ENCODE data around the gene TAS1R2. TPM values are rescaled to one million over a fixed set of nuclear protein-coding genes. Genes with fewer than 3 reads are reported as not detected.

Gene TAS1R2
- total and polyA plus RNA-seq, 2 of the 8 experiments (the other 6 are each of a cell fraction or from before 2014, with no cell fraction given): not detected

GRCh38 chr1:18899363-18900049, 40.0 kb upstream of the TAS1R2 start:
- Histone ChIP-seq H3K36me3 (ENCODE audit: control insufficient read depth in 2 of 4, insufficient read depth in 4 of 4, low read length in 3 of 4) (no peaks in the 10 kb centered on the region), H3K79me2 (ENCODE audit: control insufficient read depth in 1 of 2, insufficient read depth in 2 of 2, low read length in 2 of 2) (no peaks in the 10 kb centered on the region), H4K5ac (ENCODE audit: insufficient read length, low read depth, low read length) (no peak overlapping the region), H3K27ac (ENCODE audit: low read depth, low read length) (no peak overlapping the region), H4K20me1 (replicated peaks in 1 of 2; ENCODE audit: control insufficient read depth in 1 of 2, insufficient read depth in 2 of 2, low read length in 2 of 2) (peaks cover 2 to 7% of the 10 kb centered on the region in 2 experiments), H2BK5ac (ENCODE audit: low read depth, low read length) (no peak overlapping the region), H3K4me1 (replicated peaks in 1 of 4; ENCODE audit: control insufficient read depth in 3 of 4, insufficient read depth in 4 of 4, low read length in 3 of 4) (peaks cover 0 to 3% (median 1%) of the 10 kb centered on the region in 4 experiments; a peak in 5 of 7 replicates), H2BK12ac (ENCODE audit: low read depth, low read length) (no peak overlapping the region), H3K14ac (ENCODE audit: insufficient read length) (no peak overlapping the region), H3K23me2 (ENCODE audit: low read depth, low read length) (peaks cover 6% of the 10 kb centered on the region; the same call in 1 of the 2 replicates), H3K4ac (replicated peaks; ENCODE audit: insufficient read length, low read depth, low read length) (no peak overlapping the region), H3K23ac (ENCODE audit: insufficient read length) (no peak overlapping the region), H4K91ac (replicated peaks; ENCODE audit: insufficient read length, low read length) (no peak overlapping the region), H3K27me3 (replicated peaks in 1 of 4; ENCODE audit: control insufficient read depth in 3 of 4, extremely low read depth in 1 of 4, insufficient read depth in 3 of 4, low read length in 3 of 4) (peaks cover 0 to 3% (median 0%) of the 10 kb centered on the region in 4 experiments; a peak in 4 of 7 replicates), H2BK120ac (replicated peaks; ENCODE audit: low read depth, low read length) (no peak overlapping the region), H4K8ac (ENCODE audit: extremely low read depth, insufficient read depth, low read length) (no peak overlapping the region), H3K18ac (ENCODE audit: extremely low read depth, low read length) (no peak overlapping the region), H2BK20ac (ENCODE audit: low read length) (no peak overlapping the region), H3K56ac (replicated peaks; ENCODE audit: insufficient read length, low read depth, low read length) (no peak overlapping the region), H2BK15ac (ENCODE audit: low read length) (no peak overlapping the region), H2AFZ (ENCODE audit: low read length) (no peak overlapping the region), H3K9ac (replicated peaks in 1 of 4; ENCODE audit: extremely low read depth in 1 of 4, low read depth in 3 of 4, low read length in 3 of 4) (no peak overlapping the region), H3K4me2 (ENCODE audit: insufficient read depth in 1 of 2, low read depth in 2 of 2, low read length in 2 of 2) (no peak overlapping the region), H2AK5ac (ENCODE audit: low read depth, low read length) (no peak overlapping the region), H3K4me3 (ENCODE audit: extremely low read depth in 1 of 4, insufficient read depth in 2 of 4, low read depth in 3 of 4, low read length in 4 of 4) (no peak overlapping the region), H3K79me1 (ENCODE audit: low read depth, low read length) (peaks cover 5% of the 10 kb centered on the region), H3K9me3 (ENCODE audit: insufficient read depth in 2 of 2, low read depth in 1 of 2, low read length in 1 of 2) (no peaks in the 10 kb centered on the region)
- ChIA-PET POLR2A (ENCODE audit: partially characterized antibody) (interaction anchor here (1.5 kb wide), 1 partner anchor 285 kb away, joined by 3 read pairs; no protein-coding TSS in a partner anchor), CTCF (ENCODE audit: partially characterized antibody) (interaction anchor here (0.6 to 5.1 kb wide), 7 partner anchors 8 to 329 kb away, joined by 3 to 31 read pairs (median 4); no protein-coding TSS in a partner anchor)
- WGBS, 2 experiments (ENCODE audit: extremely low coverage in 1 of 2, insufficient coverage in 1 of 2, insufficient read length in 1 of 2, insufficient replicate concordance in 2 of 2, low coverage in 1 of 2, low lambda C conversion rate in 2 of 2, missing lambda C conversion rate in 1 of 2): 85% methylated on average over 4 of the region's 4 CpGs; no CpG with 5 or more reads in 1 of the 2 experiments
- FAIRE-seq (no peak), DNase-seq (ENCODE audit: low read depth in 1 of 2, low spot score in 2 of 2) (no peak)
- TF ChIP-seq MAX (IDR thresholded peaks at IDR 0.05) (no peak), RNF2 (IDR thresholded peaks at IDR 0.05; ENCODE audit: borderline replicate concordance, low read depth, low read length, missing control alignments, poor library complexity, severe bottlenecking) (no peak), EP300 (IDR thresholded peaks at IDR 0.05; ENCODE audit: borderline replicate concordance in 1 of 2, low read depth in 2 of 2, low read length in 2 of 2) (no peak), RFX5 (IDR thresholded peaks at IDR 0.05; ENCODE audit: borderline replicate concordance, low read depth, low read length) (no peak), SUZ12 (IDR thresholded peaks at IDR 0.05; ENCODE audit: low read length) (no peak), ASH2L (IDR thresholded peaks at IDR 0.05; ENCODE audit: low read length) (no peak), PHF8 (conservative IDR thresholded peaks at IDR 0.05; ENCODE audit: low read depth, low read length) (no peak)
- TF ChIP-seq, protein P1, sequence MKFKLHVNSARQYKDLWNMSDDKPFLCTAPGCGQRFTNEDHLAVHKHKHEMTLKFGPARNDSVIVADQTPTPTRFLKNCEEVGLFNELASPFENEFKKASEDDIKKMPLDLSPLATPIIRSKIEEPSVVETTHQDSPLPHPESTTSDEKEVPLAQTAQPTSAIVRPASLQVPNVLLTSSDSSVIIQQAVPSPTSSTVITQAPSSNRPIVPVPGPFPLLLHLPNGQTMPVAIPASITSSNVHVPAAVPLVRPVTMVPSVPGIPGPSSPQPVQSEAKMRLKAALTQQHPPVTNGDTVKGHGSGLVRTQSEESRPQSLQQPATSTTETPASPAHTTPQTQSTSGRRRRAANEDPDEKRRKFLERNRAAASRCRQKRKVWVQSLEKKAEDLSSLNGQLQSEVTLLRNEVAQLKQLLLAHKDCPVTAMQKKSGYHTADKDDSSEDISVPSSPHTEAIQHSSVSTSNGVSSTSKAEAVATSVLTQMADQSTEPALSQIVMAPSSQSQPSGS (IDR thresholded peaks at IDR 0.05; ENCODE audit: low read length): no peak
